ENCODE data around the gene OR2V2. TPM values are rescaled to one million over a fixed set of nuclear protein-coding genes. Genes with fewer than 3 reads are reported as not detected.
"Not testable (repeated sequence)": the region's sequence is repeated elsewhere in the genome, so short reads cannot be mapped to it uniquely, and the experiment has no call there.

The OR2V2 gene
- polyA plus RNA-seq, 1 donor from 2014 or later, result not detected

DNA sequence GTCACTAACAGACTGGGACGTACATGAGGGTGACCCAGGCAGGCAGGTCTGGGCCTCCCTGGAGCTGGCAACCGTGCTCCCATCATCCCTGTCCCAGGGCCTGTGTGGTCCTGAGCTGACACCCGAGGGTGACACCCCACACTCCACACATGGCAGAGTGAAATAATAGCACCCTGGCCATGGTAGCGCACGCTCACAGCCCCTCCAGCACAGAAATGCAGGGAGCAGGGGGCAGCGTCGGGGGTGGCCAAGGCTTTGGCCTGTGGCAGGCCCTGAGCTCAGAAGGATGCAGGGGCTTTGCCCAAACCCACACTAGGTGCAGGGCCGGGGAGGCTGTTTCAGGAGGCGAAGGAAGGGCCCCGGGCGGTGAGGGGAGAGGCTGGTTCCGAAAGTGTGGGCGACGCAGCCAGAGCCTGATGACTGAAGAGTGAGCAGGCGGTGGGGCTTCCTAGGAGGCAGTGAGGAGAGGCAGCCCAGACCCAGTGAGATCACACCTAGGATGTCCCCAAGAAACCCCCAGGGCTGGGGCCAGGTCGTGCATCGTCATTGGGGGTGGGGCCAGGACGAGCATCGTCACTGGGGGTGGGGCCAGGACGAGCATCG lies 12.9 kb downstream of the OR2V2 start:
- Histone ChIP-seq H3F3A (ENCODE audit: insufficient read depth, low read length, poor library complexity, severe bottlenecking) (no peaks in the 10 kb centered on the region), H3K9me3 (ENCODE audit: low read length) (no peaks in the 10 kb centered on the region), H3K27ac (ENCODE audit: low read length) (peak overlapping the region; percentile 53), H3K36me3 (ENCODE audit: insufficient read depth, low read length) (no peaks in the 10 kb centered on the region), H3K27me3 (ENCODE audit: insufficient read depth, low read depth, low read length) (peaks cover 17% of the 10 kb centered on the region), H2AFZ (ENCODE audit: low read depth, low read length) (no peak overlapping the region), H4K20me1 (ENCODE audit: insufficient read depth) (no peaks in the 10 kb centered on the region), H3K9me2 (ENCODE audit: insufficient read depth, low read length) (no peaks in the 10 kb centered on the region), H3K79me2 (replicated peaks; ENCODE audit: insufficient read depth, low read length) (no peaks in the 10 kb centered on the region), H3K4me2 (ENCODE audit: low read length) (no peak overlapping the region), H3K9ac (ENCODE audit: low read length) (peak overlapping the region; percentile 47), H3K4me3 (ENCODE audit: low read length) (peak overlapping the region; percentile 53)
- TF ChIP-seq, protein P1, sequence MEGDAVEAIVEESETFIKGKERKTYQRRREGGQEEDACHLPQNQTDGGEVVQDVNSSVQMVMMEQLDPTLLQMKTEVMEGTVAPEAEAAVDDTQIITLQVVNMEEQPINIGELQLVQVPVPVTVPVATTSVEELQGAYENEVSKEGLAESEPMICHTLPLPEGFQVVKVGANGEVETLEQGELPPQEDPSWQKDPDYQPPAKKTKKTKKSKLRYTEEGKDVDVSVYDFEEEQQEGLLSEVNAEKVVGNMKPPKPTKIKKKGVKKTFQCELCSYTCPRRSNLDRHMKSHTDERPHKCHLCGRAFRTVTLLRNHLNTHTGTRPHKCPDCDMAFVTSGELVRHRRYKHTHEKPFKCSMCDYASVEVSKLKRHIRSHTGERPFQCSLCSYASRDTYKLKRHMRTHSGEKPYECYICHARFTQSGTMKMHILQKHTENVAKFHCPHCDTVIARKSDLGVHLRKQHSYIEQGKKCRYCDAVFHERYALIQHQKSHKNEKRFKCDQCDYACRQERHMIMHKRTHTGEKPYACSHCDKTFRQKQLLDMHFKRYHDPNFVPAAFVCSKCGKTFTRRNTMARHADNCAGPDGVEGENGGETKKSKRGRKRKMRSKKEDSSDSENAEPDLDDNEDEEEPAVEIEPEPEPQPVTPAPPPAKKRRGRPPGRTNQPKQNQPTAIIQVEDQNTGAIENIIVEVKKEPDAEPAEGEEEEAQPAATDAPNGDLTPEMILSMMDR (IDR thresholded peaks at IDR 0.05; ENCODE audit: poor library complexity, severe bottlenecking), result no peak
- TF ChIP-seq MXI1 (conservative IDR thresholded peaks at IDR 0.05; ENCODE audit: poor library complexity, severe bottlenecking) (no peak), POLR2AphosphoS5 (IDR thresholded peaks at IDR 0.05) (no peak), EZH2 (IDR thresholded peaks at IDR 0.05; ENCODE audit: borderline replicate concordance, insufficient read depth, low read length, poor library complexity, severe bottlenecking) (no peak), RAD21 (conservative IDR thresholded peaks at IDR 0.05) (no peak), SMC3 (conservative IDR thresholded peaks at IDR 0.05; ENCODE audit: poor library complexity) (no peak)

DNA sequence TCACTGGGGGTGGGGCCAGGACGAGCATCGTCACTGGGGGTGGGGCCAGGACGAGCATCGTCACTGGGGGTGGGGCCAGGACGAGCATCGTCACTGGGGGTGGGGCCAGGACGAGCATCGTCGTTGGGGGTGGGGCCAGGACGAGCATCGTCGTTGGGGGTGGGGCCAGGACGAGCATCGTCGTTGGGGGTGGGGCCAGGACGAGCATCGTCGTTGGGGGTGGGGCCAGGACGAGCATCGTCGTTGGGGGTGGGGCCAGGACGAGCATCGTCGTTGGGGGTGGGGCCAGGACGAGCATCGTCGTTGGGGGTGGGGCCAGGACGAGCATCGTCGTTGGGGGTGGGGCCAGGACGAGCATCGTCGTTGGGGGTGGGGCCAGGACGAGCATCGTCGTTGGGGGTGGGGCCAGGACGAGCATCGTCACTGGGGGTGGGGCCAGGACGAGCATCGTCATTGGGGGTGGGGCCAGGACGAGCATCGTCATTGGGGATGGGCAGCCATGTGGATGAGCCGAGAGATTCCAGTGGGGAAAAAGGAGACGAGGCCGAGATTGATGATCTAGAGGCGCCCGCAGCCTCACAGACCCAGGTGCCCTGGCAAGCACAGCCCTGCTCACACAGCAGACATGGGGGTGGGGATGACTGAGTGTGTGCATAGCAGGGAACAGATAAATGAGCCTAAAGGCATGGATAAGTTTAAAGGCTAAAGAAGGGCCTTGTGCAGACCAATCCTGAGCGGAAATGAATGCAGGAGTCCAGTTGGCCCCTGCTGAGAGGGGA lies 13.6 kb downstream of the OR2V2 start:
- peak overlapping the region; percentile 57 for H3K4me3 ChIP-seq (ENCODE audit: low read length)
- not testable (repeated sequence) for H4K20me1 ChIP-seq (ENCODE audit: insufficient read depth); H3K9me3 ChIP-seq (ENCODE audit: low read length); H3K36me3 ChIP-seq (ENCODE audit: insufficient read depth, low read length); H2AFZ ChIP-seq (ENCODE audit: low read depth, low read length); H3F3A ChIP-seq (ENCODE audit: insufficient read depth, low read length, poor library complexity, severe bottlenecking); H3K9me2 ChIP-seq (ENCODE audit: insufficient read depth, low read length); H3K79me2 ChIP-seq (replicated peaks; ENCODE audit: insufficient read depth, low read length); H3K4me2 ChIP-seq (ENCODE audit: low read length)
- peak overlapping the region; percentile 55 for H3K27ac ChIP-seq (ENCODE audit: low read length)
- H3K27me3 ChIP-seq (ENCODE audit: insufficient read depth, low read depth, low read length), result peaks cover 23% of the 10 kb centered on the region
- H3K9ac ChIP-seq (ENCODE audit: low read length), result peak overlapping the region; percentile 45

DNA sequence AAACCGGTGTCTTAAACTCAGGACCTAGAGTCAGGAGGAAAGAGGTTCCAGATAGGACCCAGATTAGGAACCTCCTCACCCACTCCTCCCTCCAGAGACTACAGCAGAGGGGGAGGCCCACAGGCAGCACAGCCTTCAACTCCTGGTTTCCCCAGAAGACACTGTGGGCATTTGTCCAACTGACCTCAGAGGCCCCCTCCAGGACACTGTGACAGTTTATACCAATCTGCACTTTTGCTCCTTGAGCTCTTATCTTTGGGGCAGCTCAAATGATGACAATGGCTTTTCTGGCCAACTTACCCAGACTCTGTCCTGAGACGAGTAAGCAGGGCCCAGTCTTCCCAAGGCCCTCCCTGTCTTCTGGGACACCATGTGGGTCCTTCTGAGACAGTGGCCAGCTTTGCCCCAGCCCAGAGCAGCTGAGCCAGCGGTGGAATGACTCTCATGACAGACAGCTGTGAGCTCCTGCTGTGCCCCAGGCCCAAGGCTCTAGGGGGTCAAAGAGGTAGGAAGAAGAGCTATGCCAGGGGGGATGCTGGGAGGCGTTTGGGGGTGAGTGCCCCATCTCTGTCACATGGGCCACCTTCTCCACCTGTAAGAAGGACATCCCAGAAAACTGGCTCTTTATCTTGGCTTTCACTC lies 14.3 kb downstream of the OR2V2 start:
- H3K27me3 ChIP-seq (ENCODE audit: insufficient read depth, low read depth, low read length), result peaks cover 30% of the 10 kb centered on the region
- H3K4me3 ChIP-seq (ENCODE audit: low read length), result peak overlapping the region; percentile 57

More for the DNA sequence above, 14.3 kb downstream of the OR2V2 start:
- H3K36me3 ChIP-seq (ENCODE audit: insufficient read depth, low read length), result no peaks in the 10 kb centered on the region
- H3K79me2 ChIP-seq (replicated peaks; ENCODE audit: insufficient read depth, low read length), result no peaks in the 10 kb centered on the region
- no peaks in the 10 kb centered on the region for H3F3A ChIP-seq (ENCODE audit: insufficient read depth, low read length, poor library complexity, severe bottlenecking)
- peak overlapping the region; percentile 45 for H3K9ac ChIP-seq (ENCODE audit: low read length)
- TF ChIP-seq MXI1 (conservative IDR thresholded peaks at IDR 0.05; ENCODE audit: poor library complexity, severe bottlenecking) (no peak), EP300 (conservative IDR thresholded peaks at IDR 0.05; ENCODE audit: poor library complexity, severe bottlenecking) (no peak), EZH2 (IDR thresholded peaks at IDR 0.05; ENCODE audit: borderline replicate concordance, insufficient read depth, low read length, poor library complexity, severe bottlenecking) (no peak), TAF1 (IDR thresholded peaks at IDR 0.05; ENCODE audit: low read depth) (no peak), SMC3 (conservative IDR thresholded peaks at IDR 0.05; ENCODE audit: poor library complexity) (no peak), RAD21 (conservative IDR thresholded peaks at IDR 0.05) (no peak), POLR2AphosphoS5 (IDR thresholded peaks at IDR 0.05) (no peak)
- TF ChIP-seq, protein P2, sequence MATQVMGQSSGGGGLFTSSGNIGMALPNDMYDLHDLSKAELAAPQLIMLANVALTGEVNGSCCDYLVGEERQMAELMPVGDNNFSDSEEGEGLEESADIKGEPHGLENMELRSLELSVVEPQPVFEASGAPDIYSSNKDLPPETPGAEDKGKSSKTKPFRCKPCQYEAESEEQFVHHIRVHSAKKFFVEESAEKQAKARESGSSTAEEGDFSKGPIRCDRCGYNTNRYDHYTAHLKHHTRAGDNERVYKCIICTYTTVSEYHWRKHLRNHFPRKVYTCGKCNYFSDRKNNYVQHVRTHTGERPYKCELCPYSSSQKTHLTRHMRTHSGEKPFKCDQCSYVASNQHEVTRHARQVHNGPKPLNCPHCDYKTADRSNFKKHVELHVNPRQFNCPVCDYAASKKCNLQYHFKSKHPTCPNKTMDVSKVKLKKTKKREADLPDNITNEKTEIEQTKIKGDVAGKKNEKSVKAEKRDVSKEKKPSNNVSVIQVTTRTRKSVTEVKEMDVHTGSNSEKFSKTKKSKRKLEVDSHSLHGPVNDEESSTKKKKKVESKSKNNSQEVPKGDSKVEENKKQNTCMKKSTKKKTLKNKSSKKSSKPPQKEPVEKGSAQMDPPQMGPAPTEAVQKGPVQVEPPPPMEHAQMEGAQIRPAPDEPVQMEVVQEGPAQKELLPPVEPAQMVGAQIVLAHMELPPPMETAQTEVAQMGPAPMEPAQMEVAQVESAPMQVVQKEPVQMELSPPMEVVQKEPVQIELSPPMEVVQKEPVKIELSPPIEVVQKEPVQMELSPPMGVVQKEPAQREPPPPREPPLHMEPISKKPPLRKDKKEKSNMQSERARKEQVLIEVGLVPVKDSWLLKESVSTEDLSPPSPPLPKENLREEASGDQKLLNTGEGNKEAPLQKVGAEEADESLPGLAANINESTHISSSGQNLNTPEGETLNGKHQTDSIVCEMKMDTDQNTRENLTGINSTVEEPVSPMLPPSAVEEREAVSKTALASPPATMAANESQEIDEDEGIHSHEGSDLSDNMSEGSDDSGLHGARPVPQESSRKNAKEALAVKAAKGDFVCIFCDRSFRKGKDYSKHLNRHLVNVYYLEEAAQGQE (IDR thresholded peaks at IDR 0.05; ENCODE audit: borderline replicate concordance), result no peak
- TF ChIP-seq, protein P1 (IDR thresholded peaks at IDR 0.05; ENCODE audit: poor library complexity, severe bottlenecking), result no peak
- peak overlapping the region; percentile 55 for H3K27ac ChIP-seq (ENCODE audit: low read length)
- no peak overlapping the region for H2AFZ ChIP-seq (ENCODE audit: low read depth, low read length)
- H4K20me1 ChIP-seq (ENCODE audit: insufficient read depth), result no peaks in the 10 kb centered on the region
- no peaks in the 10 kb centered on the region for H3K9me3 ChIP-seq (ENCODE audit: low read length)
- H3K9me2 ChIP-seq (ENCODE audit: insufficient read depth, low read length), result no peaks in the 10 kb centered on the region
- no peak overlapping the region for H3K4me2 ChIP-seq (ENCODE audit: low read length)
